Adrenal gland (tissue), 5 donors: ENCODE measurements around the gene USP25.

Source experiments
- POLR2A ChIP-seq, 2 donors: fragments of 450-650 bp; IDR thresholded peaks; one replicate each; pipeline ENCODE4 v1.6.1; 2017; ENCODE audit warnings: antibody characterized with exemption in 2 of 2, mild to moderate bottlenecking in 2 of 2, moderate library complexity in 1 of 2
- TF ChIP-seq, protein P1 (sequence below), 6 experiments: fragments of 450-650 bp in 4 of 6; fragments of 200-600 bp in 2 of 6; sonication (generic) in 1 of 6; IDR thresholded peaks; 1 replicate in 5 of 6; 2 replicates in 1 of 6; pipeline versions ENCODE4 v1.5.1 to v1.8.0; 2016 to 2021; ENCODE audit warnings: antibody characterized with exemption in 6 of 6, mild to moderate bottlenecking in 2 of 6, moderate library complexity in 1 of 6
- donor health status: DM: no; HTN: no; CAD: no.

DNA sequence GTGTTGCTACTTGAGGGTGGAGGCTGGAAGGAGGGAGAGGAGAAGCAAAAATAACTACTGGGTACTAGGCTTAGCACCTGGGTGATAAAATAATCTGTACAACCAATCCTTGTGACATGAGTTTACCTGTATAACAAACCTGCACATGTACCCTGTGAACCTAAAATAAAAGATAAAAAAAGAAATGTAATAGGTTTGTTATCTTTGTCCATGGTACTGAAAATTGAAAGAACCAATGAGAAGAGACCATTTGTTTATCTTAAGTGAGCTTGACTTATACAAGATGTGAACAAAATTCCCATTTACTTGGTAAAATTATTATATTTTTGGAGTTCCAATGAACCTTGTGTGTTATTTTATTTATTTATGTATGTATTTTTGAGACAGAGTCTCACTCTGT, 11.1 kb upstream of the USP25 start:
- TF ChIP-seq, protein P1, sequence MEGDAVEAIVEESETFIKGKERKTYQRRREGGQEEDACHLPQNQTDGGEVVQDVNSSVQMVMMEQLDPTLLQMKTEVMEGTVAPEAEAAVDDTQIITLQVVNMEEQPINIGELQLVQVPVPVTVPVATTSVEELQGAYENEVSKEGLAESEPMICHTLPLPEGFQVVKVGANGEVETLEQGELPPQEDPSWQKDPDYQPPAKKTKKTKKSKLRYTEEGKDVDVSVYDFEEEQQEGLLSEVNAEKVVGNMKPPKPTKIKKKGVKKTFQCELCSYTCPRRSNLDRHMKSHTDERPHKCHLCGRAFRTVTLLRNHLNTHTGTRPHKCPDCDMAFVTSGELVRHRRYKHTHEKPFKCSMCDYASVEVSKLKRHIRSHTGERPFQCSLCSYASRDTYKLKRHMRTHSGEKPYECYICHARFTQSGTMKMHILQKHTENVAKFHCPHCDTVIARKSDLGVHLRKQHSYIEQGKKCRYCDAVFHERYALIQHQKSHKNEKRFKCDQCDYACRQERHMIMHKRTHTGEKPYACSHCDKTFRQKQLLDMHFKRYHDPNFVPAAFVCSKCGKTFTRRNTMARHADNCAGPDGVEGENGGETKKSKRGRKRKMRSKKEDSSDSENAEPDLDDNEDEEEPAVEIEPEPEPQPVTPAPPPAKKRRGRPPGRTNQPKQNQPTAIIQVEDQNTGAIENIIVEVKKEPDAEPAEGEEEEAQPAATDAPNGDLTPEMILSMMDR (IDR thresholded peaks at IDR 0.05) = no peak
- TF ChIP-seq POLR2A (IDR thresholded peaks at IDR 0.05) = no peak
